Epithelial cell of proximal tubule (primary cell): ENCODE results near the gene F12. TPM values are rescaled to one million over a fixed set of nuclear protein-coding genes. Genes with fewer than 3 reads are reported as not detected.

Experiments
- DNase-seq: peaks from one replicate; pipeline ENCODE4 v3.0.0-alpha.2; 2011; ENCODE audit warnings: low read depth
- H3K4me3 ChIP-seq: 2 replicates; pipeline ENCODE4 v1.5.1; 2011; ENCODE audit warnings: low read depth, mild to moderate bottlenecking, low read length
- total RNA-seq: library from RNA; depleted of rRNA; stranded (reverse); fragments of >200 nt; gene quantifications from 2 replicates; pipeline ENCODE4 v1.2.3, GENCODE V29; 2015
- TF ChIP-seq, protein P1 (sequence below): conservative IDR thresholded peaks from 2 replicates; pipeline ENCODE4 v1.5.1; 2012; ENCODE audit warnings: low read depth, mild to moderate bottlenecking, low read length

F12 gene
- total RNA-seq, 1 donor from 2014 or later, result 12.9 TPM

- H3K4me3 ChIP-seq, result peak overlapping the region; percentile 74
- TF ChIP-seq, protein P1, sequence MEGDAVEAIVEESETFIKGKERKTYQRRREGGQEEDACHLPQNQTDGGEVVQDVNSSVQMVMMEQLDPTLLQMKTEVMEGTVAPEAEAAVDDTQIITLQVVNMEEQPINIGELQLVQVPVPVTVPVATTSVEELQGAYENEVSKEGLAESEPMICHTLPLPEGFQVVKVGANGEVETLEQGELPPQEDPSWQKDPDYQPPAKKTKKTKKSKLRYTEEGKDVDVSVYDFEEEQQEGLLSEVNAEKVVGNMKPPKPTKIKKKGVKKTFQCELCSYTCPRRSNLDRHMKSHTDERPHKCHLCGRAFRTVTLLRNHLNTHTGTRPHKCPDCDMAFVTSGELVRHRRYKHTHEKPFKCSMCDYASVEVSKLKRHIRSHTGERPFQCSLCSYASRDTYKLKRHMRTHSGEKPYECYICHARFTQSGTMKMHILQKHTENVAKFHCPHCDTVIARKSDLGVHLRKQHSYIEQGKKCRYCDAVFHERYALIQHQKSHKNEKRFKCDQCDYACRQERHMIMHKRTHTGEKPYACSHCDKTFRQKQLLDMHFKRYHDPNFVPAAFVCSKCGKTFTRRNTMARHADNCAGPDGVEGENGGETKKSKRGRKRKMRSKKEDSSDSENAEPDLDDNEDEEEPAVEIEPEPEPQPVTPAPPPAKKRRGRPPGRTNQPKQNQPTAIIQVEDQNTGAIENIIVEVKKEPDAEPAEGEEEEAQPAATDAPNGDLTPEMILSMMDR, result peak; percentile 61
- no peak for DNase-seq
These were observed 5.3 kb downstream of the F12 start for GRCh38 chr5:177403792-177404640.

- no peak for DNase-seq
- peak overlapping the region; percentile 74 for H3K4me3 ChIP-seq
- TF ChIP-seq, protein P1, result no peak
These were observed 6.1 kb downstream of the F12 start for GRCh38 chr5:177403102-177403791.

GRCh38 chr5:177402271-177403043 lies 6.9 kb downstream of the F12 start:
- peak; percentile 42 for DNase-seq
- peak overlapping the region; percentile 74 for H3K4me3 ChIP-seq
- TF ChIP-seq, protein P1, result peak; percentile 68

DNA sequence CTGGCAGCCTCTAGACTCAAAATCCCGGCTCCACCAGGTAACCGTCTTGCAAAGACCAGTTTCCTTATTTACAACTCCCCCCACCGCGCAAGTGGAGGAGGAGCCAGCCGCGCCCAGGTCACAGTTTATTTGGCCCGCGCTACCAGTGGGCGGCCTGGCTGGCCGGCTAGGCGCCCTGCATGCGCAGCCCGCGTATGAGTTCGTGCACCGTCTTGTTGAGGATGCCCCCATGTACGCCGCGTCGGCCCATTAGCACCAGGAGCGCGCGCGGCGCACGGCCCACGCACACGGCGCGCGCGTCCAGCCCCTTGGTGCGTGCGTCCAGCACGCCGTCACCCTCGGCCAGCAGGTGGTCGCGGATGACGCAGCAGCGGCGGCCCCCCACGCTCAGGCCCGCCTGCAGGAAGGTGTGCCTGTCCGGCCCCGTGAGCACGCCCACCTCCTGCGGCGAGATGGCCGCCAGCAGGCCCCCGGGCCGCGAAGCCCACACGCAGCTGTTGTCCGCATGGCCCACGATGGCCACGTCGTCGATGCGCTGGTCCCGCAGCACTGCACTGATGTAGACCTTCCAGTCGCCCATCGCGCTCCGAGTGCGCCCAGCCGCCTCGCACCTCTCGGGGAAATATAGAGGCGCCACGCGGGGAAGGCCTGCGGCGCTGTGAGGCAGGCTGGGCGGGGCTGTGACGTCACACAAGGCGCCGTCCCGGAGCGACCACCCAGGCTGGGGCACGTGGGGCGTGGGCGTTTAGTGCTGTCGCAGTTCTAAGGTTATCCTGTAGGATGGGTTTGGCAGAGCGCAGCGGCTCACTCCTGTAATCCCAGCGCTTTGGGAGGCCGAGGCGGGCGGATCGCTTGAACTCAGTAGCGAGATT lies 9.1 kb downstream of the F12 start, which contains the start of gene PFN3:
Gene PFN3 (minus strand): TSS at position 665 of the 872 bp plus-strand sequence. CDS start 85 bp downstream, at position 580.
- TF ChIP-seq, protein P1, result no peak
- H3K4me3 ChIP-seq, result no peak within 1 kb of the TSS
- no peak for DNase-seq

- TF ChIP-seq, protein P1, result no peak
- no peak overlapping the region for H3K4me3 ChIP-seq
- no peak for DNase-seq
These were observed 11.4 kb downstream of the F12 start for GRCh38 chr5:177397875-177398390.

DNA sequence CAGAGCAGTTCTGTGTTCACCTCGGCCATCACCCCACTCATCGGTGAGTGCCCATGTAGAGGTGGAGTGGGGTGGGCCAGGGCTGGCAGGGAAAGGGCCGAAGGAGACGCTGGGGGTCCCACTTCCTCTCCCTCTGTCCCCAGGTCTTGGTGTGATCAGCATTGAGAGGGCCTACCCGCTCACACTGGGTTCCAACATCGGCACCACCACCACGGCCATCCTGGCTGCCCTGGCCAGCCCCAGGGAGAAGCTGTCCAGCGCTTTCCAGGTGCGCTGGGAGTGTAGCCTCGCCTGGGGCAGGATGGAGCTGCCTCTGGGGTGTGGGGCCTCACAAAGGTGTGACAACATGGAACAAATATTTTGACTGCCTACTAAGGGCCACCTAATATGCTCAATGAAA lies 12.6 kb downstream of the F12 start:
- H3K4me3 ChIP-seq, result no peak overlapping the region
- TF ChIP-seq, protein P1, result no peak
- no peak for DNase-seq
